K562 (cell line): ENCODE measurements around the gene FAAP24. TPM values are rescaled to one million over a fixed set of nuclear protein-coding genes. Genes with fewer than 3 reads are reported as not detected.
A peak's percentile ranks its signal among the peaks of the same experiment; 100 is the strongest.

Experiments
- EHMT2 ChIP-seq: fragments of 450-650 bp; IDR thresholded peaks from 2 replicates; pipeline ENCODE4 v1.6.1; 2018; ENCODE audit warnings: antibody characterized with exemption
- GABPB2 ChIP-seq: fragments of 250-450 bp; sonication (Bioruptor Pico); conservative IDR thresholded peaks from 2 replicates; pipeline ENCODE4 v1.5.1; 2021; ENCODE audit warnings: mild to moderate bottlenecking
- GATA2 ChIP-seq: sonication (generic); formaldehyde crosslinking; IDR thresholded peaks from 2 replicates; pipeline ENCODE4 v1.4.0; 2020; ENCODE audit warnings: mild to moderate bottlenecking, missing genetic modification reagents
- GTF2E2 ChIP-seq: fragments of 200-800 bp; sonication (Bioruptor generic); IDR thresholded peaks from 2 replicates; pipeline ENCODE4 v1.6.1; 2016; ENCODE audit warnings: missing genetic modification characterization, missing compliant biosample characterization
- HNRNPL ChIP-seq: fragments of 200-400 bp; formaldehyde crosslinking; IDR thresholded peaks from 2 replicates; pipeline ENCODE4 v1.6.1; 2017; ENCODE audit warnings: low read depth, mild to moderate bottlenecking, low read length
- KLF1 ChIP-seq: fragments of 450-650 bp; IDR thresholded peaks from 2 replicates; pipeline ENCODE4 v1.6.1; 2016; ENCODE audit warnings: missing genetic modification characterization, missing compliant biosample characterization
- MCM2 ChIP-seq: fragments of 450-650 bp; IDR thresholded peaks from 2 replicates; pipeline ENCODE4 v1.6.1; 2017; ENCODE audit warnings: low read depth, mild to moderate bottlenecking
- NR3C1 ChIP-seq: sonication (generic); formaldehyde crosslinking; IDR thresholded peaks from 2 replicates; pipeline ENCODE4 v1.8.1; 2022; ENCODE audit warnings: missing genetic modification reagents
- PHF20 ChIP-seq: fragments of 450-650 bp; IDR thresholded peaks from 2 replicates; pipeline ENCODE4 v1.6.1; 2018; ENCODE audit not compliant: partially characterized antibody
- RBBP5 ChIP-seq: fragments of 200-600 bp; sonication (generic); IDR thresholded peaks from 2 replicates; pipeline ENCODE4 v1.6.1; 2012; ENCODE audit warnings: borderline replicate concordance, mild to moderate bottlenecking, low read length, control low read depth, inconsistent platforms; ENCODE audit not compliant: insufficient read depth, poor library complexity, severe bottlenecking
- RBM39 ChIP-seq: fragments of 200-400 bp; formaldehyde crosslinking; optimal IDR thresholded peaks from 2 replicates; pipeline ENCODE3; 2018; ENCODE audit warnings: low read depth, low read length
- RFX7 ChIP-seq: fragments of 250-450 bp; sonication (Bioruptor Pico); IDR thresholded peaks from 2 replicates; pipeline ENCODE4 v1.5.1; 2021; ENCODE audit warnings: mild to moderate bottlenecking
- RUNX1 ChIP-seq: sonication (generic); IDR thresholded peaks from 2 replicates; pipeline ENCODE4 v1.6.1; 2016; ENCODE audit warnings: antibody characterized with exemption, low read depth
- STAT5B ChIP-seq: fragments of 250-450 bp; sonication (Bioruptor Pico); IDR thresholded peaks from 2 replicates; pipeline ENCODE4 v1.8.0; 2021; ENCODE audit warnings: mild to moderate bottlenecking, inconsistent platforms
- XRCC4 ChIP-seq: IDR thresholded peaks from one replicate; pipeline ENCODE4 v1.6.1; 2011; ENCODE audit not compliant: insufficient read depth, insufficient read length; ENCODE audit errors: extremely low read depth
- ZNF184 ChIP-seq: sonication (generic); formaldehyde crosslinking; IDR thresholded peaks from 2 replicates; pipeline ENCODE4 v1.5.0; 2020; ENCODE audit warnings: missing genetic modification reagents
- ZNF75A ChIP-seq: fragments of 450-650 bp; formaldehyde crosslinking; IDR thresholded peaks from 2 replicates; pipeline ENCODE4 v1.4.0; 2020; ENCODE audit warnings: mild to moderate bottlenecking
- ZSCAN29 ChIP-seq: fragments of 450-650 bp; IDR thresholded peaks from 2 replicates; pipeline ENCODE4 v1.6.1; 2017
- polyA plus RNA-seq, 8 experiments: library from polyadenylated mRNA; depleted of rRNA in 4 of 8; stranded (reverse) in 5 of 8; unstranded in 3 of 8; fragments of >200 nt; fragmentation: Nextera tagmentation in 2 of 8; fragmentation: Illumina TruSeq in 1 of 8; extraction: Ambion mirVana in 2 of 8; extraction: Trizol in 1 of 8; gene quantifications; 2 replicates each; pipeline versions ENCODE4 v1.2.1 to v1.2.3, GENCODE V29; 2011 to 2014; ENCODE audit warnings: inconsistent platforms in 1 of 8, missing spikeins in 1 of 8
- total RNA-seq, 7 experiments: library from RNA; depleted of rRNA in 6 of 7; stranded (reverse); fragments of >200 nt in 6 of 7; fragmentation: Illumina TruSeq in 2 of 7; extraction: Trizol in 2 of 7; gene quantifications; 2 replicates each; pipeline versions ENCODE4 v1.2.1 to v1.2.3, GENCODE V29; 2011 to 2021; ENCODE audit warnings: low replicate concordance in 1 of 7
- TF ChIP-seq, protein P1 (sequence below): fragments of 450-650 bp; conservative IDR thresholded peaks from 2 replicates; pipeline ENCODE4 v1.6.1; 2016; ENCODE audit warnings: missing genetic modification characterization, low read depth, mild to moderate bottlenecking, missing compliant biosample characterization, moderate library complexity
- TF ChIP-seq, protein P2 (sequence below): fragments of 250-450 bp; sonication (Bioruptor Pico); IDR thresholded peaks from 2 replicates; pipeline ENCODE4 v1.4.0; 2020
- TF ChIP-seq, protein P3 (sequence below): fragments of 250-450 bp; sonication (Bioruptor Pico); IDR thresholded peaks from 2 replicates; pipeline ENCODE4 v1.8.0; 2022; ENCODE audit warnings: inconsistent platforms, mild to moderate bottlenecking, moderate library complexity, borderline replicate concordance
- TF ChIP-seq, protein P4 (sequence below): fragments of 200-800 bp; sonication (Bioruptor generic); IDR thresholded peaks from 2 replicates; pipeline ENCODE4 v1.6.1; 2017; ENCODE audit warnings: missing genetic modification characterization, missing compliant biosample characterization
- TF ChIP-seq, protein P5 (sequence below): fragments of 250-450 bp; sonication (Bioruptor Pico); IDR thresholded peaks from 2 replicates; pipeline ENCODE4 v1.8.0; 2022; ENCODE audit warnings: moderate library complexity, mild to moderate bottlenecking, inconsistent platforms

FAAP24 gene
- total and polyA plus RNA-seq, 9 of the 15 experiments (the other 6 are each of a cell fraction or from before 2014, with no cell fraction given) = 4.6 to 21.6 (median 8.2) TPM

DNA sequence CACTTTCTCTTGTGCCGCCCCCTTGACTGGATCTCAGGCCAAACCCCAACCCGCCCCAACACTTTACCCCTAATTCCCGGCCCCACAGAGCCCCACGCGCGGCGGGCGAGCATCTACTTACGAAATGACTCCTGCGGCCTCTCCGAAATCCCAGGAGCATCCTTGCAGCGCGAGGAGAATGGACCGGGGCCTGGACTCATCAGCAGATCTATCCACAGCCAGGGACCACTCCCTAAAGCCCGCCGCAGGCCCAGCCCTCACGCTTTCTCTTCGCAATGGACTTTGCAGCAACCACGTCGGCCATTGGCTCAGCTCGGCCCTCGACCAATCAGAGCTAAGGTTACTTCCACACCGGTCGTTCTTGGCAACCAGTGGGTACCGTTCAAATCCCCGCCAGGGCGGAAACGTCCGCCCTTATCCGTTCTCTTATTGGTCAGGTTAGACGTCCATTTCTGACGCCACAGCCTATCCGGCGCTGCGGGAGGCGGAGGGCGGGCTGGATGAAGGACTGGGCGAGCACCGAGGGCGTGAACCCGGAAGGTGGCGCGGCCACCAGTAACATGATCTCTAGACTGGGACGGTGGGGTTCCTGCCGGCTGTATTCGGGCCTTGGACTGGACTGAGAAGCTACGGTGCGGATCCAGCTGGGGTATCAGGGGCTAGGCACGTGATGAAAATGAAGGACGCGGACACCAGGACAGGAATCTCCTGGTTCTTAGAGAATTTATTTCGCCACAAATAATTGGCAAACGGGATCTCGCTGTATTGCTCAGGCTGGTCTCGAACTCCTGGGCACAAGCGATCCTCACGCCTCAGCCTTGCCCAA is at the start of gene FAAP24, which contains the start of gene CEP89 (continued):
- TF ChIP-seq ZNF184 = no peak
- TF ChIP-seq RUNX1 = no peak
- TF ChIP-seq RFX7 (CRISPR knock-in tag) = no peak
- no peak for TF ChIP-seq NR3C1 (CRISPR knock-in tag)
- no peak for TF ChIP-seq RBM39
- TF ChIP-seq ZSCAN29 = no peak
- TF ChIP-seq KLF1 = peak; percentile 36; the same call in 1 of the 2 replicates
- TF ChIP-seq PHF20 = peak; percentile 86
- TF ChIP-seq GATA2 (CRISPR knock-in tag) = no peak
- TF ChIP-seq, protein P1, sequence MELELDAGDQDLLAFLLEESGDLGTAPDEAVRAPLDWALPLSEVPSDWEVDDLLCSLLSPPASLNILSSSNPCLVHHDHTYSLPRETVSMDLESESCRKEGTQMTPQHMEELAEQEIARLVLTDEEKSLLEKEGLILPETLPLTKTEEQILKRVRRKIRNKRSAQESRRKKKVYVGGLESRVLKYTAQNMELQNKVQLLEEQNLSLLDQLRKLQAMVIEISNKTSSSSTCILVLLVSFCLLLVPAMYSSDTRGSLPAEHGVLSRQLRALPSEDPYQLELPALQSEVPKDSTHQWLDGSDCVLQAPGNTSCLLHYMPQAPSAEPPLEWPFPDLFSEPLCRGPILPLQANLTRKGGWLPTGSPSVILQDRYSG (tag) = no peak
- TF ChIP-seq RBBP5 = no peak
- no peak for TF ChIP-seq HNRNPL
- TF ChIP-seq GABPB2 (CRISPR knock-in tag) = no peak
- TF ChIP-seq STAT5B (CRISPR knock-in tag) = no peak
- TF ChIP-seq XRCC4 = no peak
- TF ChIP-seq EHMT2 = no peak
- TF ChIP-seq, protein P2, sequence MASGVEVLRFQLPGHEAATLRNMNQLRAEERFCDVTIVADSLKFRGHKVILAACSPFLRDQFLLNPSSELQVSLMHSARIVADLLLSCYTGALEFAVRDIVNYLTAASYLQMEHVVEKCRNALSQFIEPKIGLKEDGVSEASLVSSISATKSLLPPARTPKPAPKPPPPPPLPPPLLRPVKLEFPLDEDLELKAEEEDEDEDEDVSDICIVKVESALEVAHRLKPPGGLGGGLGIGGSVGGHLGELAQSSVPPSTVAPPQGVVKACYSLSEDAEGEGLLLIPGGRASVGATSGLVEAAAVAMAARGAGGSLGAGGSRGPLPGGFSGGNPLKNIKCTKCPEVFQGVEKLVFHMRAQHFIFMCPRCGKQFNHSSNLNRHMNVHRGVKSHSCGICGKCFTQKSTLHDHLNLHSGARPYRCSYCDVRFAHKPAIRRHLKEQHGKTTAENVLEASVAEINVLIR (CRISPR knock-in tag) = peak; percentile 74; the same call in 1 of the 2 replicates
- TF ChIP-seq GTF2E2 = peak; percentile 36; the same call in 1 of the 2 replicates
- TF ChIP-seq, protein P3, sequence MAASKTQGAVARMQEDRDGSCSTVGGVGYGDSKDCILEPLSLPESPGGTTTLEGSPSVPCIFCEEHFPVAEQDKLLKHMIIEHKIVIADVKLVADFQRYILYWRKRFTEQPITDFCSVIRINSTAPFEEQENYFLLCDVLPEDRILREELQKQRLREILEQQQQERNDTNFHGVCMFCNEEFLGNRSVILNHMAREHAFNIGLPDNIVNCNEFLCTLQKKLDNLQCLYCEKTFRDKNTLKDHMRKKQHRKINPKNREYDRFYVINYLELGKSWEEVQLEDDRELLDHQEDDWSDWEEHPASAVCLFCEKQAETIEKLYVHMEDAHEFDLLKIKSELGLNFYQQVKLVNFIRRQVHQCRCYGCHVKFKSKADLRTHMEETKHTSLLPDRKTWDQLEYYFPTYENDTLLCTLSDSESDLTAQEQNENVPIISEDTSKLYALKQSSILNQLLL = no peak
- TF ChIP-seq MCM2 = no peak
- TF ChIP-seq, protein P4, sequence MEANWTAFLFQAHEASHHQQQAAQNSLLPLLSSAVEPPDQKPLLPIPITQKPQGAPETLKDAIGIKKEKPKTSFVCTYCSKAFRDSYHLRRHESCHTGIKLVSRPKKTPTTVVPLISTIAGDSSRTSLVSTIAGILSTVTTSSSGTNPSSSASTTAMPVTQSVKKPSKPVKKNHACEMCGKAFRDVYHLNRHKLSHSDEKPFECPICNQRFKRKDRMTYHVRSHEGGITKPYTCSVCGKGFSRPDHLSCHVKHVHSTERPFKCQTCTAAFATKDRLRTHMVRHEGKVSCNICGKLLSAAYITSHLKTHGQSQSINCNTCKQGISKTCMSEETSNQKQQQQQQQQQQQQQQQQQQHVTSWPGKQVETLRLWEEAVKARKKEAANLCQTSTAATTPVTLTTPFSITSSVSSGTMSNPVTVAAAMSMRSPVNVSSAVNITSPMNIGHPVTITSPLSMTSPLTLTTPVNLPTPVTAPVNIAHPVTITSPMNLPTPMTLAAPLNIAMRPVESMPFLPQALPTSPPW (CRISPR knock-in tag) = peak; percentile 59; the same call in 1 of the 2 replicates
- TF ChIP-seq, protein P5, sequence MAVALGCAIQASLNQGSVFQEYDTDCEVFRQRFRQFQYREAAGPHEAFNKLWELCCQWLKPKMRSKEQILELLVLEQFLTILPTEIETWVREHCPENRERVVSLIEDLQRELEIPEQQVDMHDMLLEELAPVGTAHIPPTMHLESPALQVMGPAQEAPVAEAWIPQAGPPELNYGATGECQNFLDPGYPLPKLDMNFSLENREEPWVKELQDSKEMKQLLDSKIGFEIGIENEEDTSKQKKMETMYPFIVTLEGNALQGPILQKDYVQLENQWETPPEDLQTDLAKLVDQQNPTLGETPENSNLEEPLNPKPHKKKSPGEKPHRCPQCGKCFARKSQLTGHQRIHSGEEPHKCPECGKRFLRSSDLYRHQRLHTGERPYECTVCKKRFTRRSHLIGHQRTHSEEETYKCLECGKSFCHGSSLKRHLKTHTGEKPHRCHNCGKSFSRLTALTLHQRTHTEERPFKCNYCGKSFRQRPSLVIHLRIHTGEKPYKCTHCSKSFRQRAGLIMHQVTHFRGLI (CRISPR knock-in tag) = no peak
- no peak for TF ChIP-seq ZNF75A
